Neuron (in vitro differentiated cells): ENCODE measurements around the gene SCAANT1.

ENCODE experiments used
- H2AFZ ChIP-seq: one replicate; pipeline ENCODE4 v1.6.1; 2013; ENCODE audit warnings: low read depth, mild to moderate bottlenecking, inconsistent platforms, low read length, moderate library complexity
- H3K27me3 ChIP-seq: one replicate; pipeline ENCODE4 v1.6.1; 2013; ENCODE audit warnings: low read length; ENCODE audit not compliant: insufficient read depth
- H3K36me3 ChIP-seq: one replicate; pipeline ENCODE4 v1.6.1; 2013; ENCODE audit warnings: low read length; ENCODE audit not compliant: insufficient read depth
- H3K4me1 ChIP-seq: one replicate; pipeline ENCODE4 v1.6.1; 2013; ENCODE audit warnings: low read length; ENCODE audit not compliant: insufficient read depth
- H3K4me3 ChIP-seq: 2 replicates; pipeline ENCODE4 v1.5.1; 2013; ENCODE audit warnings: mild to moderate bottlenecking, low read length, moderate library complexity
- H3K9me3 ChIP-seq: one replicate; pipeline ENCODE4 v1.6.1; 2013; ENCODE audit warnings: low read length

SCAANT1 gene

GRCh38 chr3:63908081-63908736, 4.0 kb downstream of the SCAANT1 start:
- Histone ChIP-seq H3K4me3 (no peak overlapping the region), H2AFZ (no peak overlapping the region), H3K27me3 (no peaks in the 10 kb centered on the region)

GRCh38 chr3:63905731-63906620, 6.2 kb downstream of the SCAANT1 start:
- peaks cover 3% of the 10 kb centered on the region for H3K36me3 ChIP-seq
- H2AFZ ChIP-seq = no peak overlapping the region
- no peaks in the 10 kb centered on the region for H3K9me3 ChIP-seq
- no peak overlapping the region for H3K4me3 ChIP-seq
- H3K27me3 ChIP-seq = no peaks in the 10 kb centered on the region
- H3K4me1 ChIP-seq = peaks cover 11% of the 10 kb centered on the region

More at GRCh38 chr3:63908081-63908736, 4.0 kb downstream of the SCAANT1 start:
- H3K9me3 ChIP-seq = no peaks in the 10 kb centered on the region
- peaks cover 21% of the 10 kb centered on the region for H3K4me1 ChIP-seq
- H3K36me3 ChIP-seq = no peaks in the 10 kb centered on the region

- Histone ChIP-seq H3K4me3 (no peak overlapping the region), H3K27me3 (no peaks in the 10 kb centered on the region), H3K36me3 (peaks cover 20% of the 10 kb centered on the region), H3K4me1 (no peaks in the 10 kb centered on the region), H3K9me3 (no peaks in the 10 kb centered on the region), H2AFZ (no peak overlapping the region)
These were observed 11.7 kb downstream of the SCAANT1 start for GRCh38 chr3:63900459-63900858.

GRCh38 chr3:63900010-63900409, 12.2 kb downstream of the SCAANT1 start:
- no peaks in the 10 kb centered on the region for H3K9me3 ChIP-seq
- peaks cover 20% of the 10 kb centered on the region for H3K36me3 ChIP-seq
- H3K4me3 ChIP-seq = no peak overlapping the region
- no peaks in the 10 kb centered on the region for H3K27me3 ChIP-seq
- no peak overlapping the region for H2AFZ ChIP-seq
- no peaks in the 10 kb centered on the region for H3K4me1 ChIP-seq

GRCh38 chr3:63896332-63897030, 15.7 kb downstream of the SCAANT1 start:
- Histone ChIP-seq H3K27me3 (no peaks in the 10 kb centered on the region), H3K9me3 (no peaks in the 10 kb centered on the region), H3K4me1 (no peaks in the 10 kb centered on the region), H3K4me3 (no peak overlapping the region), H3K36me3 (peaks cover 18% of the 10 kb centered on the region), H2AFZ (no peak overlapping the region)

- no peak overlapping the region for H2AFZ ChIP-seq
- H3K27me3 ChIP-seq = no peaks in the 10 kb centered on the region
- no peak overlapping the region for H3K4me3 ChIP-seq
- no peaks in the 10 kb centered on the region for H3K9me3 ChIP-seq
- H3K36me3 ChIP-seq = peaks cover 15% of the 10 kb centered on the region
- H3K4me1 ChIP-seq = no peaks in the 10 kb centered on the region
These were observed 16.6 kb downstream of the SCAANT1 start for GRCh38 chr3:63895422-63896189.

GRCh38 chr3:63892773-63893352, 19.3 kb downstream of the SCAANT1 start:
- Histone ChIP-seq H3K36me3 (no peaks in the 10 kb centered on the region), H3K4me1 (no peaks in the 10 kb centered on the region), H3K27me3 (no peaks in the 10 kb centered on the region), H2AFZ (no peak overlapping the region), H3K9me3 (no peaks in the 10 kb centered on the region), H3K4me3 (no peak overlapping the region)

GRCh38 chr3:63891518-63891917, 20.7 kb downstream of the SCAANT1 start:
- Histone ChIP-seq H2AFZ (no peak overlapping the region), H3K36me3 (no peaks in the 10 kb centered on the region), H3K27me3 (no peaks in the 10 kb centered on the region)

GRCh38 chr3:63886858-63887257, 25.3 kb downstream of the SCAANT1 start:
- H3K27me3 ChIP-seq = no peaks in the 10 kb centered on the region
- no peak overlapping the region for H3K4me3 ChIP-seq
- no peaks in the 10 kb centered on the region for H3K9me3 ChIP-seq
- peaks cover 2% of the 10 kb centered on the region for H3K36me3 ChIP-seq
- H3K4me1 ChIP-seq = peaks cover 2% of the 10 kb centered on the region
- H2AFZ ChIP-seq = no peak overlapping the region

More at GRCh38 chr3:63891518-63891917, 20.7 kb downstream of the SCAANT1 start:
- Histone ChIP-seq H3K9me3 (no peaks in the 10 kb centered on the region), H3K4me1 (peaks cover 2% of the 10 kb centered on the region), H3K4me3 (no peak overlapping the region)

GRCh38 chr3:63880653-63881052, 31.5 kb downstream of the SCAANT1 start:
- Histone ChIP-seq H3K36me3 (peaks cover 2% of the 10 kb centered on the region), H2AFZ (no peak overlapping the region), H3K4me3 (no peak overlapping the region), H3K9me3 (no peaks in the 10 kb centered on the region), H3K27me3 (no peaks in the 10 kb centered on the region), H3K4me1 (peaks cover 21% of the 10 kb centered on the region)

GRCh38 chr3:63878394-63879060, 33.7 kb downstream of the SCAANT1 start:
- Histone ChIP-seq H2AFZ (no peak overlapping the region), H3K36me3 (no peaks in the 10 kb centered on the region), H3K27me3 (no peaks in the 10 kb centered on the region), H3K9me3 (no peaks in the 10 kb centered on the region), H3K4me1 (peaks cover 21% of the 10 kb centered on the region), H3K4me3 (no peak overlapping the region)
